Right renal pelvis (tissue), 4 donors: ENCODE data around the gene ITM2B. TPM values are rescaled to one million over a fixed set of nuclear protein-coding genes. Genes with fewer than 3 reads are reported as not detected.
"Not testable (repeated sequence)": the region's sequence is repeated elsewhere in the genome, so short reads cannot be mapped to it uniquely, and the experiment has no call there.

Experiments
- DNase-seq, 4 donors: peaks; one replicate each; pipeline ENCODE4 v3.0.0-alpha.2; 2013; ENCODE audit warnings: low read depth in 4 of 4, low spot score in 3 of 4, missing footprints in 1 of 4
- polyA plus RNA-seq, 4 donors: library from polyadenylated mRNA; unstranded; fragments of 120-200 nt; gene quantifications; one replicate each; pipeline ENCODE4 v1.2.1, GENCODE V29; 2013; ENCODE audit not compliant: insufficient read length in 4 of 4

Gene ITM2B
- polyA plus RNA-seq, 4 donors, result 1,615 to 2,127 (median 1,986) TPM

DNA sequence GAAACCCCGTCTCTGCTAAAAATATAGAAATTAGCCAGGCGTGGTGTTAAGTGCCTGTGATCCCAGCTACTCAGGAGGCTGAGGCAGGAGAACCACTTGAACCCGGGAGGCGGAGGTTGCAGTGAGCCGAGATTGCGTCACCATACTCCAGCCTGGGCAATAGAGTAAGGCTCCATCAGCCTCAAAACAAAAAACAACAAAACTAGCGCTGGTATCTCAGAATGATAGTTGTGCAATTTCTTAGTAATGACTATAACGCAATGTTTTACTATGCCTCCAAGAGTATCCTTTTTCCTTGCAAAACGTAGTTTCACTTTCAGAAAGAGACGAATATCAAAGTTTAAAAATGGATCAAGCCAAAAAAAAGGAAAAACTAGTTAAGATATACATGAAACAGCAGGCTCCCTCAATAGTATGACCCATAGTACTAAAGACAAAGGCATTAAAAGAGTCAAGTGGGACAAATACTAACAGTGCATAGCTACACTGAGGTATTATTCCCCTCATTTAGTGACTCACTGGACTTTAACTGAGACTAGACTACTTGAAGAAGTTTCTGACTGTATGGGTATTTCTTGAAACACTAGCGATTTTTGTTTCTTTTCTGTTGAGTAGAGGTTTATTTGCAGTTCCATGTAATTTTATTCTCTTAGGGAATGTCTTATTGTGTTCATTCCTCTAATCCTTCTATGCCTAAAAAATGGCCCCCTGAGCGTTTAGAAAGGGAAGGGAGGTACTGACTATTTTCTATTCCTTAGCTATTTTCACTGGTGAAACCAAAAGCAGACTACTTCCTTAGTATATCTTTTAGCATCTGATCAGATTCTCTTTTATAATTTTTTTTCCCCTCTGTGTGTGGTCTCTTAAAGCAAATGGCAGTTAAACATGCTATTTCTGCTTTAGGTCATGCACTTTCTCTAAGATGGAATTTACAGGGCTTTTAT lies 10.4 kb upstream of the ITM2B start:
- no peak for DNase-seq

DNA sequence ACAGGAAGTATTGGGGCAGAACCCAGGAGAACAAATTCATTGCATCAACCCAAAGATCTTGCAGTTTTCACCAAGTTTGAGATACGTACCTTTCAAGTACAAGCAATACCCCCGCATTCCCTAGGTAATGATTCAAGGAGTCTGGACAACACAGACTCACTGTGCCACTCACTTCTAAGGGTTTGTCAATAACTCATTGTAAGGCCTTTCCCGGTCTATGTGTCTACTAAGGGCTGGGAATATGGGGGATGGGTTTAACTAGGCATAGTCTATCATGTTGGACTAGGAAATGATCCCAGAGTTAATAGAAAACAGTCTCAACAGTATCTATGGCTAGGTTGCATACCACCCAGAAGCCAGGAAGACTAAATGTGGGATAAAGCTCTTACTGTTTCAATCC lies 8.3 kb upstream of the ITM2B start:
- no peak for DNase-seq

DNA sequence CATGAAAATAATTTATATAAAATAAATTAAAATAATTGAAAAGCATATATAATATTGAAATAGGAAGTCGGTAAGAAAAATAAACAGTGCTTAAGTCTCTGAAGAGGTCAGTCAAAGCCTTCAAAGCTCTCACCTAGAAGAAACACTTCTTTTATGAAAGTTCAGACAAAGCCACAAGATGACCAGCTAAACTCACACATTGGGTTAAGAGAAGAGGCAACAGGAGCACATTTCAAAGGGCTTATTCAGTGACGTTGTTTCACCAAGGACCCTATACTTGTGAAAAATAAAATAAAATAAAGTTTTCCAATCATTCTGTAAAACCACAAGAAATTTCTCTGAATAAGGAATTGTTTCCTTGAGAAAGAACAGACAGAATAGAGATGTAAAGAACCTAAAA lies 2.5 kb upstream of the ITM2B start:
- DNase-seq, result no peak

GRCh38 chr13:48231080-48231479 lies 1.9 kb upstream of the ITM2B start:
- peak in 2 of 4 donors; percentile 45 to 61 for DNase-seq

- DNase-seq, result no peak
These were observed 1.1 kb upstream of the ITM2B start for GRCh38 chr13:48231933-48232332.

- peak in 1 of 4 donors; percentile 51 for DNase-seq
These were observed 473 bp upstream of the ITM2B start for GRCh38 chr13:48232420-48233045.

GRCh38 chr13:48233889-48234488 lies 983 bp downstream of the ITM2B start:
- no peak for DNase-seq

- no peak for DNase-seq
These were observed 1.7 kb downstream of the ITM2B start for GRCh38 chr13:48234566-48235340.

DNA sequence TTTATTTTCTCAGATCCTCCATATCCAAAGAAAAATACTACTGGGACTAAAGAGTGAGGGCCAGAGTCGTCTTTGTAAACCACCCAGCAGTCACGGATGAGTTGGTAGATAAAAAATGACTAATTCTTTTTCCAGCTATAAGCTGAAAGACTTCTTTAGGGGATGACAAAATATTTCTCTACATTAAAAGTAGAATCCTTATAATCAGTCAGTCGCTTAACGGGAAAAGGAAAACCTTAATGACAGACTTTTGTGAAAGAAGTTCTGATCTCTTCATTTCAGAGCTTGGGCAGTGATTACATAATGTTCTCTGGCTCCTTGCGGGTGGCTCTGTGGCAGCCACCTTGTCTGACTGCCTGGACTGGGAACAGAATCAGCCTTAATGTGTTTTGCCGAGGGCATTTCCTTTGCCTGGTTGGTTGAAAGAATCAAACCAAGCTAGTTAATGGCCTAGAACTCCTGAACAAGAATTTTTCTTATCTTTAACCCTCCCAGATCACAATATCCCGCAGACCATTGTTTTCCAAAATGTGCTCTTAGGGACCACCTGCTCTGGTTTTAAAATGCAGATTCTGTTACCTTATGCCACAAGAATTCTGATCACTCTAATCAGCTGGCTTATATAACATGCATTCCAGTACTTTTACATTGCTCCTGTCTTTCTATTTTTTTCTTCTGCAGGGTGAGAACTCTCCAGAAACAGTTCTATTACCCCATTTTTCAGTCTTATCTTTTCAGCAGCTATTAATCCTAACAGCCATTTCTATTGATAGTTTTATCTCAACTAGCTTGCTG lies 2.5 kb downstream of the ITM2B start:
- DNase-seq, result peak in 2 of 4 donors; percentile 45 to 64

- no peak for DNase-seq
These were observed 3.7 kb downstream of the ITM2B start for GRCh38 chr13:48236528-48237353.

DNA sequence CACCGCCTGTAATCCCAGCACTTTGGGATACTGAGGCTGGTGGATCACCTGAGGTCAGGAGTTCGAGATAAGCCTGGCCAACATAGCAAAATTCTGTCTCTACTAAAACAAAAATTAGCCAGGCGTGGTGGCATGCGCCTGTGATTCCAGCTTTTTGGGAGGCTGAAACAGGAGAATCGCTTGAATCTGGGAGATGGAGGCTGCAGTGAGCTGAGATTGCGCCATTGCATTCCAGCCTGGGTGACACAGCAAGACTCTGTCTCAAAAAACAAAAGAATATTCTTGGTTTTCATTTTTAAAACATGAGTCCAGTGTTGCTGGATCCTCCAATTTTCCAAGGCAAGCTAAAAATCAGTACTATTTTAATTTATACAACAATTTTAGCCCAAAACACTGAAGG lies 6.4 kb downstream of the ITM2B start:
- not testable (repeated sequence) for DNase-seq

GRCh38 chr13:48241651-48242050 lies 8.6 kb downstream of the ITM2B start:
- DNase-seq, result no peak

DNA sequence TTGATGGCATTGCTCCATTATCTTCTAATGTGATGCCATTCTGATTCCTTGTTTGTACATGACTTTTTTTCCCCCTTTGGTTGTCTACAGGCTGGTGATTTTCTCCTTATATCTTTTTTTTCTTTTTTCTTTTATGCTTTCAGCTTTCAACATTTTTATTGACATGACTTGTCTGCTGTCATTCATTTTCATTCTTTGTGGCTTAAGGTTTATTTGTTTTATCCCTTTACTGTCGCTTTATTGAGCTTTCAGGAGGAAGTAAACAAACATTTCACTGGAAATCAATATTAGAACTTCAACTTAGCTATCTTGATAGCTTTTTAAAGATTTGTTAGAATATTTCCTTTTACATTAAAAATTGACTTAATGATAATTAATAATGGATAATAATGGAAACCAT lies 9.7 kb downstream of the ITM2B start:
- DNase-seq, result no peak

DNA sequence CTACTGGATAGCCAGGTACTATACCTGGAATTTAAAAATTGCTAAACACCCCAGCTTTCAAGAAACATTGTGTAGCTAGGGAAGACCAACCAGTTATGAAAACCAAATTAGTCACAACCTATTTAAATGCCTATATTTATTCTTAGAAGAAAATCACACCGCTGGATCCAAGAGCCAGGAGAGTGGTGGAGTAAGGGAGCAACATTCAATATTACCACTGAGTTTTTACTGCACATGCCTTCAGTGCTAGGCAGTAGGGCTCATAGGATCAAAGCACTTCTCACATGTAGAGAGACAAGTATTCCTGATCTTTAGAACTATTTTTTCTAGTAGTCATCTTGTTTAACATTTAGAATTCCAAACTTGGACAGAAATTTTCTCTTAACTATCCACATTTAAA lies 11.2 kb downstream of the ITM2B start:
- no peak for DNase-seq

DNA sequence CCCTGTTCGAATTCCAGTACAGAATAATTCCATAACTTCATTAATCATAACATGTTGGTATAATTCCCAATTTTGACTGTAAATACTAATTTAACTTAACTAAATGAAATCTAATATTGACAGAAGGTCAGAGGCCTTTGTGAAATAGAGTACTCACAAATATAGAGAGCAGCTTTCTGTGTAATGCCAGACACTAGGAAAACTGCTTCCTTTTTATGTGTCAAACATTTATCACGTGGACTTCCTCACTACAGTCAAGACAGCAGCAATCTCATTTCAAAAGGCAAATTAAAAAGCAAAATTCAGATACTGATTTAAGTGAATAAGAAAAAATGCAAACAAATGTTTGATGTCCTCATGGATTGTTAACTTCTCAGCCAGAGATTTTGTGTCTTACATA lies 13.1 kb downstream of the ITM2B start:
- DNase-seq, result no peak

DNA sequence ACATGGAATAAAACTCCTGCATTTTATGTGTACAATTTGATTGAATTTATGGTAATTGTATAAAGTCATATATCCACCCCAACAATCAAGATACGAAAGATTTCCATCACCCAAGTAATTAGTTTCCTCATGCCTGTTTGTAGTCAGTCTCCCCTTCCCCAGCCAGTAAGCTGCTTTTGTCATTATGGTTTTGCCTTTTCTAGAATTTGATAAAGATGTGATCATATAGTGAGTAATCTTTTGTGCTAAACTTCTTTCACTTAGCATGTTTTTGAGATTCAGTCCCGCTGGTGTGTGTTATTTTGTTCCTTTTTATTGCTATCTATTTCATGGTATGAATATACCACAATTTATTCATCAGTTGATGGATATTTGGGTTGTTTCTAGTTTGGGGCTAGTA lies 16.0 kb downstream of the ITM2B start:
- no peak for DNase-seq

DNA sequence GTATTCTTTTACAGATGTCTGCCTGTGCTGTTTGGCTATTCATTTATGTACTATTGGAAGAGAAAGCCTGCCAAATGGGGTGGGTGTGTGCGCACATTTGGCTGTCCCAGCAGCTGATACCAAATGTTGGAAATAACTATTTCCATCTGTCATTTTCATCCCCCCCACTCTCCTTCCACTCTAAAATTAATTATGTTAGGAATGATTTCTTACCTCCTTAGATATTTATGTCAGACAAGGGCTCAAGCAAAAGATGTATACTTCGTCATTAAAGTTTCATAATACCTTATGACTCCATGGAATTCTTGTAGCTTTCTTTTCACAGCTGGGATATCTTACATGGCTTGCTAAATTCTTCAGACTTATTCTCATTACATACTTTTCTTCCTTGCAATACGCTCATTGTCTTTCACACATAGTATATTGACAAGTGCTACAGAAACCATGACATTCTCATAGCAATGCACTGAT lies 18.6 kb downstream of the ITM2B start:
- DNase-seq, result no peak

GRCh38 chr13:48252176-48252575 lies 19.2 kb downstream of the ITM2B start:
- no peak for DNase-seq

DNA sequence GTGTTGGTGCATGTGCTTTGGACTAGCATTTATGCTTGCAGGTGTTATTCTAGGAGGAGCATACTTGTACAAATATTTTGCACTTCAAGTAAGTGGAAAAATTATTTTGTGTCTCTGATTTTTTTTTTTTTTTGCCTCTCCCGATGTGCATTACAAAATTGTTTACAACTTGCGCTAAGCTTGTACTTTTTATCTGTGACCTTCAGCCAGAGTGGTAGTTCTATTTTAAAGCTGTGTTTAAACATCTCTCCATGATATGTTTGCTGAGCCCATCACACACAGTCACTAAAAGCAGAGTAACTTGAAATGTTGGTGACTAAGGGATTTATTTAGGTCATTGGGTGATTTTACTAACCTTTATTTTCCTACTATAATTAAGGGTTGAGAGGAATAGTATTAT lies 20.8 kb downstream of the ITM2B start:
- no peak for DNase-seq
